ENCODE results near the gene ARHGEF17. TPM values are rescaled to one million over a fixed set of nuclear protein-coding genes. Genes with fewer than 3 reads are reported as not detected.
A peak's percentile ranks its signal among the peaks of the same experiment; 100 is the strongest.

Gene ARHGEF17, protein sequence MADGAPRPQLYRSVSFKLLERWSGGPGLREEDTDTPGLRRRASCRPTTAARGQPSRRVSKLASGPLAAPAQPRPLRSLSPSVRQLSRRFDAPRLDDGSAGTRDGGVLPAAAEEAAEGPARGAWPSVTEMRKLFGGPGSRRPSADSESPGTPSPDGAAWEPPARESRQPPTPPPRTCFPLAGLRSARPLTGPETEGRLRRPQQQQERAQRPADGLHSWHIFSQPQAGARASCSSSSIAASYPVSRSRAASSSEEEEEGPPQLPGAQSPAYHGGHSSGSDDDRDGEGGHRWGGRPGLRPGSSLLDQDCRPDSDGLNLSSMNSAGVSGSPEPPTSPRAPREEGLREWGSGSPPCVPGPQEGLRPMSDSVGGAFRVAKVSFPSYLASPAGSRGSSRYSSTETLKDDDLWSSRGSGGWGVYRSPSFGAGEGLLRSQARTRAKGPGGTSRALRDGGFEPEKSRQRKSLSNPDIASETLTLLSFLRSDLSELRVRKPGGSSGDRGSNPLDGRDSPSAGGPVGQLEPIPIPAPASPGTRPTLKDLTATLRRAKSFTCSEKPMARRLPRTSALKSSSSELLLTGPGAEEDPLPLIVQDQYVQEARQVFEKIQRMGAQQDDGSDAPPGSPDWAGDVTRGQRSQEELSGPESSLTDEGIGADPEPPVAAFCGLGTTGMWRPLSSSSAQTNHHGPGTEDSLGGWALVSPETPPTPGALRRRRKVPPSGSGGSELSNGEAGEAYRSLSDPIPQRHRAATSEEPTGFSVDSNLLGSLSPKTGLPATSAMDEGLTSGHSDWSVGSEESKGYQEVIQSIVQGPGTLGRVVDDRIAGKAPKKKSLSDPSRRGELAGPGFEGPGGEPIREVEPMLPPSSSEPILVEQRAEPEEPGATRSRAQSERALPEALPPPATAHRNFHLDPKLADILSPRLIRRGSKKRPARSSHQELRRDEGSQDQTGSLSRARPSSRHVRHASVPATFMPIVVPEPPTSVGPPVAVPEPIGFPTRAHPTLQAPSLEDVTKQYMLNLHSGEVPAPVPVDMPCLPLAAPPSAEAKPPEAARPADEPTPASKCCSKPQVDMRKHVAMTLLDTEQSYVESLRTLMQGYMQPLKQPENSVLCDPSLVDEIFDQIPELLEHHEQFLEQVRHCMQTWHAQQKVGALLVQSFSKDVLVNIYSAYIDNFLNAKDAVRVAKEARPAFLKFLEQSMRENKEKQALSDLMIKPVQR (N-terminal part only)
- total RNA-seq, result 10 to 100 TPM in 2 of 3 donors, 1 to 10 TPM in 1; 7.6 to 75.8 (median 13.6) TPM
- long read RNA-seq, donor 1, full-length matches to known transcripts, result 8 of 69 reads
- long read RNA-seq, donor 1, partial matches to known transcripts, result 29 of 69 reads
- long read RNA-seq, donor 1, other reads (novel, unspliced or antisense), result 32 of 69 reads
- long read RNA-seq, donor 2, partial matches to known transcripts, result 1 of 4 reads
- long read RNA-seq, donor 2, other reads (novel, unspliced or antisense), result 3 of 4 reads

DNA sequence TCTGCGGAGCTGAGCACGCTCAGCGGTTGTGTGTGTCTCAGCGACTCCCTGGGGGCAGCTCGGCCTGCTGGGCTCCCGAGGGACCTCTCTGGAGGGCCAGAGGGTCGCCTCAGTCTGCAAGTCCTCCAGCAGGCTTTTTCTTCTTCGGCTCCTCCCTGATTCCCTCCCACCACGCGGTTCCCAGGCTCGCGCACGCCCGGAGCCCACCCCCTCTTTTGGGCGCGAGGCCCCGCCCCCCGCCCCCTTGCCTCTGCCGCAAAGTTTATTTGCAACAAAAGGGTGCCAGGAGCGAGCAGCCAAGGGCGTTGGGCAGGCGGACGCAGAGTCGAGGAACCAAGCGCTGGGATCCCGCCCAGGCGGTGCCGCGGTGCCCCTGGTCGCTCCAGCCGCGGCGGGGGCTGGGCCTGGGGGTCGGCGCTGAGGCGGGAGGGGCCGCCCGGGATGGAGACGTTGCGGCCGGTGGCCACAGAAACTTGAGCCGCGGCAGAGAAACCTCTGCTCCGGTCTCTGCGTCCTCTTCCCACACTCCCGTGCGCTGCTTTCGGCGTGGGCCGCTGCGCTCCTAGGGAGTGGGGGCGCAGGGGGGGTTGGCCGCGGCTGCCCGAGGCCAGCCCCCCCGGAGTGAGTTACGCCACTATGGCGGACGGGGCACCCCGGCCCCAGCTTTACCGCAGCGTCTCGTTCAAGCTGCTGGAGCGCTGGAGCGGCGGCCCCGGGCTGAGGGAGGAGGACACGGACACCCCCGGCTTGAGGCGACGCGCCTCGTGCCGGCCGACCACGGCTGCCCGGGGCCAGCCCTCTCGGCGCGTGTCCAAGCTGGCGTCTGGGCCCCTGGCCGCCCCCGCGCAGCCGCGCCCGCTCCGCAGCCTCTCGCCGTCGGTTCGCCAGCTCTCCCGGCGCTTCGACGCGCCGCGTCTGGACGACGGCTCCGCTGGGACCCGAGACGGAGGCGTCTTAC lies at the start of gene ARHGEF17:
ARHGEF17 (plus strand) TSS at position 274 of the 958 bp plus-strand sequence; CDS start at position 637, 363 bp downstream.
- peak; percentile 27 for ATAC-seq

DNA sequence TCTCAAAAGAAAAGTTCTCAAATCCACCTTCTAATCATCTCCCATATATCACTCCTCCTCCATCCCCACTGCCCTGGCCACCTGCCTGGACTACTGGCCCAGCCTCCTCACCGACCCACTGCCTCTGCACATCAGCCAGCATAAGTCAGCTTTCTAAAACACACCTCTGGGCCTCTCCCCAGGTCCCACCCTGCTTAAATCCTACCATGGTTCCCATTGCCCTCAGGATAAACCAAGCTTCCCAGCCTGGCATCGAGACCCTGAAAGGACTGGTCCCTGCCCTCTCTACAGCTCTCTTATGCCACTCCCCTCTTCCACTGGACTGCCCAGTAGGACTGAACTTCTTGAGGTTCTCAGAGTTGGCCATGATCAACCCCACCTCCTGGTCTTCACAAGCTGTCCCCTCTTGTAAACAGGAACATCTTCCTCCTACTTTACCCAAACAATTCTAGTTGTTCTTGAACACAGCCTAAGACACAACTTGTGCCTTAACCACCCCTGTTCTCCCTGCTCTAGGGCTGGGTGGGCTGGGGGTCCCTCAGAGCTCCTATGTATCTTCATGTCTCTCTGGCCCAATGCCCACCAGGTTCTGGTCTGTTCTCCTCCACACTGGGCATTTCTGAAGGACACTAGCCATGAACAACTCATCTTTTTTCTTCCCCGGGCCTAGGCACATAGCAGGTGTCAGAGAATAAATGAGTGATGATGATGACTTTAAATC lies 48.5 kb upstream of the ARHGEF17 start:
- Histone ChIP-seq H3K4me3 (no peak overlapping the region), H3K36me3 (ENCODE audit: low read depth) (no peaks in the 10 kb centered on the region), H3K9me3 (no peaks in the 10 kb centered on the region), H3K4me1 (ENCODE audit: low read depth) (no peaks in the 10 kb centered on the region)
- intact Hi-C loops (cut with DNase I, micrococcal nuclease), result no loop called here
- no peak for ATAC-seq
- TF ChIP-seq, protein P1, sequence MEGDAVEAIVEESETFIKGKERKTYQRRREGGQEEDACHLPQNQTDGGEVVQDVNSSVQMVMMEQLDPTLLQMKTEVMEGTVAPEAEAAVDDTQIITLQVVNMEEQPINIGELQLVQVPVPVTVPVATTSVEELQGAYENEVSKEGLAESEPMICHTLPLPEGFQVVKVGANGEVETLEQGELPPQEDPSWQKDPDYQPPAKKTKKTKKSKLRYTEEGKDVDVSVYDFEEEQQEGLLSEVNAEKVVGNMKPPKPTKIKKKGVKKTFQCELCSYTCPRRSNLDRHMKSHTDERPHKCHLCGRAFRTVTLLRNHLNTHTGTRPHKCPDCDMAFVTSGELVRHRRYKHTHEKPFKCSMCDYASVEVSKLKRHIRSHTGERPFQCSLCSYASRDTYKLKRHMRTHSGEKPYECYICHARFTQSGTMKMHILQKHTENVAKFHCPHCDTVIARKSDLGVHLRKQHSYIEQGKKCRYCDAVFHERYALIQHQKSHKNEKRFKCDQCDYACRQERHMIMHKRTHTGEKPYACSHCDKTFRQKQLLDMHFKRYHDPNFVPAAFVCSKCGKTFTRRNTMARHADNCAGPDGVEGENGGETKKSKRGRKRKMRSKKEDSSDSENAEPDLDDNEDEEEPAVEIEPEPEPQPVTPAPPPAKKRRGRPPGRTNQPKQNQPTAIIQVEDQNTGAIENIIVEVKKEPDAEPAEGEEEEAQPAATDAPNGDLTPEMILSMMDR (IDR thresholded peaks at IDR 0.05), result no peak
- DNase-seq, result no peak

More for the DNA sequence above, at the start of gene ARHGEF17:
- Histone ChIP-seq H3K4me1 (ENCODE audit: low read depth) (peaks cover 6% of the 10 kb centered on the region), H3K9me3 (no peaks in the 10 kb centered on the region), H3K36me3 (ENCODE audit: low read depth) (no peaks in the 10 kb centered on the region), H3K4me3 (peak within 1 kb of the TSS; percentile 26)
- DNase-seq, result peak in 2 of 3 donors; percentile 60 to 79
- intact Hi-C loops (cut with DNase I, micrococcal nuclease), result no loop called here
- TF ChIP-seq, protein P1 (IDR thresholded peaks at IDR 0.05), result no peak

DNA sequence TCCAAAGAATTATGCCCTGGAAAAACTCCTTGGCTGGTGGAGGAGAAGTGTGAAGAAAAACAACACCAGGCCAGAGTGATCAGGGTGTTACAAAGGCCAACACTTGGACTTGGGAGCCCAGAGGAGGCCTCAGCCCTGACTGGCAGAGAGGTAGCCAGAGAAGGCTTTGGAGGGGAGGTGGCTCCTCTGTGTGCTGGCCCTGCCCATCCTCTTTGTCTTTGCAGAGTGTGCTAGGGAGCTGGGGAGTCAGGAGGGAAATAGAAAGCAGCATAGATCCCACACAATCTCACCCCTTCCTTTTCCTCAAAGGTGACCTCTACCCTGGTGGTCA lies 48.0 kb upstream of the ARHGEF17 start:
- Histone ChIP-seq H3K4me1 (ENCODE audit: low read depth) (no peaks in the 10 kb centered on the region), H3K9me3 (no peaks in the 10 kb centered on the region), H3K36me3 (ENCODE audit: low read depth) (no peaks in the 10 kb centered on the region), H3K4me3 (no peak overlapping the region)
- intact Hi-C loops (cut with DNase I, micrococcal nuclease), result no loop called here
- no peak for DNase-seq
- TF ChIP-seq, protein P1 (IDR thresholded peaks at IDR 0.05), result no peak
- ATAC-seq, result no peak

DNA sequence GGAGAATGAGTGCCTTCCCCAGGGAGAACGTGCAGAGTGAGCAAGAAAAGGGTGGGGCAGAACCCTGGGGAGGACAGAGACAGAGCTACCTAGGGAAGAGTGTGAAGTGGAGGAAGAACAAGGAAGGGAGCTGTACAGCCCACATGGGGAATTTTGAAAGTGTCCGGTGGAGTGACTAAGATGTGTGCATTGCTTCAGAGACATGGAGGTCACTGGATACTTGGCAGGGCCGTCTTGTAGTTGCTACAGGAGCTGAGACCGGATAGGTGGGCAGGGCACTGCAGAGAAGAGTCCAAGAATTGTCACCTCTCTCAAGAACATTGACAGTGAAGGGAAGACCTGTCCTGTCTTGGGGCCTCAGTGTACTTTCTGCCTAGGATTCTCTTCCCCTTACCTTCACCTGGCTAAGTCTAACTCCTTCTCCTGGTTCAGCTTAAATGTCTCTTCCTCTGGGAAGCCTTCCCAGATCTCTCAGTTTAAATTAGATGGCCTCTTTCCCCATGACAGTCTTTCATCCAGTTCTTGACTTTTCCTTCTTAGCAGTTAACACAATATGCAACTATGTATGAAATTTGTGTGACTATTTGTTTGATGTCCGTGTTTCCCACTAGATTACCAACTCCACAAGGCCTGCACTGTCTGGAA lies 45.1 kb upstream of the ARHGEF17 start:
- ATAC-seq (no peak), DNase-seq (no peak)

More for the DNA sequence above, 45.1 kb upstream of the ARHGEF17 start:
- no peak overlapping the region for H3K4me3 ChIP-seq
- H3K4me1 ChIP-seq (ENCODE audit: low read depth), result no peaks in the 10 kb centered on the region
- no peaks in the 10 kb centered on the region for H3K36me3 ChIP-seq (ENCODE audit: low read depth)
- TF ChIP-seq, protein P1 (IDR thresholded peaks at IDR 0.05), result no peak
- intact Hi-C loops (cut with DNase I, micrococcal nuclease), result no loop called here
- H3K9me3 ChIP-seq, result no peaks in the 10 kb centered on the region
